PC-3 (cell line): ENCODE results near the gene PSMB2.
"Not testable (repeated sequence)": the region's sequence is repeated elsewhere in the genome, so short reads cannot be mapped to it uniquely, and the experiment has no call there.

Experiments used
- EZH2 ChIP-seq: fragments of 300-600 bp; sonication (generic); IDR thresholded peaks from one replicate; pipeline ENCODE4 v1.6.1; 2017; ENCODE audit warnings: antibody characterized with exemption, mild to moderate bottlenecking, low read length; ENCODE audit not compliant: unreplicated experiment
- TF ChIP-seq, protein P1 (sequence below): fragments of 300-600 bp; sonication (generic); conservative IDR thresholded peaks from 2 replicates; pipeline ENCODE4 v1.5.1; 2017; ENCODE audit warnings: antibody characterized with exemption, low read depth, mild to moderate bottlenecking, low read length

DNA sequence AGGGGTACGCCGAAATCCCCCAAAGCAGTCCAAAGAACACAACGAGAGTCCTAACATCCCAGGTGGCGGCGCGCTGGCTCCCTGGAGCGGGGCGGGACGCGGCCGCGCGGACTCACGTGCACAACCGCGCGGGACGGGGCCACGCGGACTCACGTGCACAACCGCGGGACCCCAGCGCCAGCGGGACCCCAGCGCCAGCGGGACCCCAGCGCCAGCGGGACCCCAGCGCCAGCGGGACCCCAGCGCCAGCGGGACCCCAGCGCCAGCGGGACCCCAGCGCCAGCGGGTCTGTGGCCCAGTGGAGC lies 64.6 kb downstream of the PSMB2 start:
- TF ChIP-seq, protein P1, sequence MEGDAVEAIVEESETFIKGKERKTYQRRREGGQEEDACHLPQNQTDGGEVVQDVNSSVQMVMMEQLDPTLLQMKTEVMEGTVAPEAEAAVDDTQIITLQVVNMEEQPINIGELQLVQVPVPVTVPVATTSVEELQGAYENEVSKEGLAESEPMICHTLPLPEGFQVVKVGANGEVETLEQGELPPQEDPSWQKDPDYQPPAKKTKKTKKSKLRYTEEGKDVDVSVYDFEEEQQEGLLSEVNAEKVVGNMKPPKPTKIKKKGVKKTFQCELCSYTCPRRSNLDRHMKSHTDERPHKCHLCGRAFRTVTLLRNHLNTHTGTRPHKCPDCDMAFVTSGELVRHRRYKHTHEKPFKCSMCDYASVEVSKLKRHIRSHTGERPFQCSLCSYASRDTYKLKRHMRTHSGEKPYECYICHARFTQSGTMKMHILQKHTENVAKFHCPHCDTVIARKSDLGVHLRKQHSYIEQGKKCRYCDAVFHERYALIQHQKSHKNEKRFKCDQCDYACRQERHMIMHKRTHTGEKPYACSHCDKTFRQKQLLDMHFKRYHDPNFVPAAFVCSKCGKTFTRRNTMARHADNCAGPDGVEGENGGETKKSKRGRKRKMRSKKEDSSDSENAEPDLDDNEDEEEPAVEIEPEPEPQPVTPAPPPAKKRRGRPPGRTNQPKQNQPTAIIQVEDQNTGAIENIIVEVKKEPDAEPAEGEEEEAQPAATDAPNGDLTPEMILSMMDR: not testable (repeated sequence)
- TF ChIP-seq EZH2: not testable (repeated sequence)
